K562 (cell line): Measurements from ENCODE around the gene KRTAP3-2. TPM values are rescaled to one million over a fixed set of nuclear protein-coding genes. Genes with fewer than 3 reads are reported as not detected.

ENCODE experiments used
- ATAC-seq: fragments of 200-7000 bp; cut with Tn5 transposase; 3 replicates; pipeline ENCODE4 v1.9.1; 2020; ENCODE audit warnings: moderate library complexity
- BruUV-seq: library from RNA; stranded (reverse); fragments of 400-500 nt; replicated peaks from 2 replicates; lab custom pipeline; 2021; lab: Mats Ljungman, UMichigan
- CTCF ChIA-PET: fragments of 300-600 bp; formaldehyde crosslinking; extraction: SDS; loops from one replicate; lab custom pipeline; 2021; ENCODE audit warnings: low intra/inter-chr PET ratio; lab: Yijun Ruan, JAX
- POLR2A ChIA-PET: fragments of 300-600, 350-650 bp; sonication (Branson Sonifier 250); formaldehyde crosslinking; extraction: SDS; loops from one replicate; lab custom pipeline; 2021; ENCODE audit warnings: antibody characterized with exemption, inconsistent platforms; lab: Yijun Ruan, JAX
- DNase-seq, 4 experiments: peaks; one replicate each; pipeline versions ENCODE4 v3.0.0 to v3.0.0-alpha.2; 2011 to 2018; ENCODE audit warnings: low spot score in 3 of 4, mixed read lengths in 3 of 4; ENCODE audit errors: extremely low read depth in 1 of 4
- FAIRE-seq: peaks from 2 replicates; lab custom pipeline; 2011; peaks lifted over from hg19 to GRCh38; lab: Jason Lieb, UNC
- H2AFZ ChIP-seq: 2 replicates; pipeline ENCODE4 v1.6.0; 2011; ENCODE audit warnings: low read depth, low read length, control low read depth, inconsistent platforms
- H3K27ac ChIP-seq: fragments of 200-600 bp; 3 replicates; pipeline ENCODE4 v1.8.0; 2011; ENCODE audit warnings: low read depth, mild to moderate bottlenecking, control low read depth, inconsistent platforms, low read length, moderate library complexity, mixed read lengths; ENCODE audit errors: extremely low read depth
- H3K27me3 ChIP-seq, 2 experiments: fragments of 300-600 bp in 1 of 2; 2 replicates in 1 of 2; 3 replicates in 1 of 2; pipeline versions ENCODE4 v1.6.0 to v1.8.0; 2011; ENCODE audit warnings: inconsistent platforms in 2 of 2, low read length in 2 of 2, mild to moderate bottlenecking in 1 of 2, mixed read lengths in 1 of 2, moderate library complexity in 1 of 2; ENCODE audit not compliant: control insufficient read depth in 2 of 2, insufficient read depth in 2 of 2
- H3K36me3 ChIP-seq: fragments of 300-600 bp; 3 replicates; pipeline ENCODE4 v1.8.0; 2011; ENCODE audit warnings: mild to moderate bottlenecking, low read length, inconsistent platforms; ENCODE audit not compliant: control insufficient read depth, insufficient read depth
- H3K4me1 ChIP-seq, 2 experiments: fragments of 200-600 bp in 1 of 2; replicated peaks in 1 of 2; 2 replicates in 1 of 2; 3 replicates in 1 of 2; pipeline versions ENCODE4 v1.5.1 to v1.8.0; 2011; ENCODE audit warnings: inconsistent platforms in 2 of 2, low read length in 2 of 2, mild to moderate bottlenecking in 1 of 2, mixed read lengths in 1 of 2, moderate library complexity in 1 of 2; ENCODE audit not compliant: control insufficient read depth in 2 of 2, insufficient read depth in 2 of 2
- H3K4me2 ChIP-seq: 2 replicates; pipeline ENCODE4 v1.6.1; 2011; ENCODE audit warnings: low read length, control low read depth, inconsistent platforms, mixed read lengths; ENCODE audit not compliant: insufficient read depth
- H3K4me3 ChIP-seq: fragments of 200-600 bp; sonication (generic), shearing (Covaris generic); 2 replicates; pipeline ENCODE4 v1.5.1; 2016; ENCODE audit warnings: control low read depth, inconsistent platforms
- H3K79me2 ChIP-seq: fragments of 200-600 bp; 3 replicates; pipeline ENCODE4 v1.8.0; 2011; ENCODE audit warnings: low read length, inconsistent platforms; ENCODE audit not compliant: control insufficient read depth, insufficient read depth
- H3K9ac ChIP-seq, 2 experiments: 2 replicates each; pipeline versions ENCODE4 v1.6.0 to v1.6.1; 2011; ENCODE audit warnings: low read depth in 2 of 2, low read length in 2 of 2, control low read depth in 1 of 2, inconsistent platforms in 1 of 2, mild to moderate bottlenecking in 1 of 2, mixed read lengths in 1 of 2; ENCODE audit not compliant: insufficient read depth in 1 of 2
- H3K9me1 ChIP-seq: one replicate; pipeline ENCODE4 v1.6.0; 2011; ENCODE audit warnings: inconsistent platforms, mild to moderate bottlenecking, low read length, moderate library complexity; ENCODE audit not compliant: control insufficient read depth, insufficient read depth
- H3K9me3 ChIP-seq: replicated peaks from 2 replicates; pipeline ENCODE4 v1.5.1; 2011; ENCODE audit warnings: low read depth, low read length, inconsistent platforms; ENCODE audit not compliant: control insufficient read depth, insufficient read depth
- H4K20me1 ChIP-seq: replicated peaks from 2 replicates; pipeline ENCODE4 v1.6.1; 2011; ENCODE audit warnings: low read length, inconsistent platforms, mixed read lengths; ENCODE audit not compliant: control insufficient read depth, insufficient read depth
- ATF7 ChIP-seq: fragments of 450-650 bp; IDR thresholded peaks from 2 replicates; pipeline ENCODE4 v1.7.1; 2014; ENCODE audit warnings: mild to moderate bottlenecking, moderate library complexity
- BDP1 ChIP-seq: IDR thresholded peaks from 3 replicates; pipeline ENCODE4 v1.6.1; 2011; ENCODE audit not compliant: insufficient read length, insufficient read depth
- BRCA1 ChIP-seq, 2 experiments: fragments of 450-650 bp in 1 of 2; sonication (generic) in 1 of 2; formaldehyde crosslinking in 1 of 2; IDR thresholded peaks; 2 replicates each; pipeline versions ENCODE4 v1.5.0 to v1.6.1; 2017 to 2020; ENCODE audit warnings: mild to moderate bottlenecking in 1 of 2, missing genetic modification reagents in 1 of 2
- CBX1 ChIP-seq: sonication (generic); IDR thresholded peaks from 2 replicates; pipeline ENCODE4 v1.6.1; 2016; ENCODE audit warnings: antibody characterized with exemption, low read depth, mild to moderate bottlenecking
- CHD2 ChIP-seq: IDR thresholded peaks from 2 replicates; pipeline ENCODE4 v1.6.1; 2011; ENCODE audit warnings: low read depth, low read length
- E2F3 ChIP-seq: fragments of 250-450 bp; sonication (Bioruptor Pico); IDR thresholded peaks from 2 replicates; pipeline ENCODE4 v1.4.0; 2020; ENCODE audit warnings: mild to moderate bottlenecking
- FOXA3 ChIP-seq, 2 experiments: fragments of 450-650 bp in 1 of 2; sonication (generic) in 1 of 2; formaldehyde crosslinking; IDR thresholded peaks in 1 of 2; conservative IDR thresholded peaks in 1 of 2; 2 replicates each; pipeline versions ENCODE4 v1.4.0 to v1.8.0; 2020 to 2022; ENCODE audit warnings: mild to moderate bottlenecking in 2 of 2, missing genetic modification reagents in 1 of 2
- FUS ChIP-seq: fragments of 200-400 bp; formaldehyde crosslinking; optimal IDR thresholded peaks from 2 replicates; pipeline ENCODE3; 2017; ENCODE audit warnings: low read depth, low read length
- KDM4B ChIP-seq, 2 experiments: fragments of 450-650 bp in 1 of 2; sonication (generic) in 1 of 2; IDR thresholded peaks; 2 replicates each; pipeline ENCODE4 v1.6.1; 2016 to 2017; ENCODE audit warnings: borderline replicate concordance in 2 of 2, antibody characterized with exemption in 1 of 2, low read depth in 1 of 2, mild to moderate bottlenecking in 1 of 2
- MEIS2 ChIP-seq: fragments of 450-650 bp; IDR thresholded peaks from 2 replicates; pipeline ENCODE4 v1.6.1; 2014; ENCODE audit warnings: mild to moderate bottlenecking; ENCODE audit not compliant: partially characterized antibody
- NFIC ChIP-seq: fragments of 450-650 bp; IDR thresholded peaks from 2 replicates; pipeline ENCODE4 v1.6.1; 2017; ENCODE audit warnings: mild to moderate bottlenecking, inconsistent platforms
- NFIX ChIP-seq: fragments of 250-450 bp; sonication (Bioruptor Pico); IDR thresholded peaks from 2 replicates; pipeline ENCODE4 v1.4.0; 2020; ENCODE audit warnings: low read depth, mild to moderate bottlenecking, moderate library complexity
- SMARCB1 ChIP-seq: IDR thresholded peaks from 2 replicates; pipeline ENCODE4 v1.6.1; 2011; ENCODE audit warnings: improper control_type of control experiment, low read depth; ENCODE audit not compliant: insufficient read length
- U2AF1 ChIP-seq: fragments of 200-400 bp; formaldehyde crosslinking; optimal IDR thresholded peaks from 2 replicates; pipeline ENCODE3; 2017; ENCODE audit warnings: mild to moderate bottlenecking, low read depth, low read length, moderate library complexity
- ZBTB7A ChIP-seq: IDR thresholded peaks from 2 replicates; pipeline ENCODE4 v1.6.1; 2011; ENCODE audit warnings: low read depth, mild to moderate bottlenecking, low read length, moderate library complexity, borderline replicate concordance; ENCODE audit not compliant: control insufficient read depth
- ZNF561 ChIP-seq: fragments of 450-650 bp; formaldehyde crosslinking; conservative IDR thresholded peaks from 2 replicates; pipeline ENCODE4 v1.4.0; 2020; ENCODE audit warnings: mild to moderate bottlenecking, moderate library complexity
- WGBS: fragments of 100-300 bp; shearing (Covaris generic); methylation state at CpG from one replicate; pipeline ENCODE4 v1.1.6; 2016; ENCODE audit warnings: low coverage, mixed read lengths; ENCODE audit not compliant: insufficient coverage; ENCODE audit errors: missing lambda C conversion rate; 5-methylcytosine and 5-hydroxymethylcytosine counted together
- in situ Hi-C: fragments of 300-500 bp; cut with MboI; formaldehyde crosslinking; loops from 4 replicates; pipeline ENCODE4 v1.15.0; 2018; ENCODE audit warnings: inconsistent platforms, mixed read lengths
- intact Hi-C: fragments of 100-400 bp; cut with micrococcal nuclease; formaldehyde crosslinking; loops from 2 replicates; pipeline ENCODE4 v1.14.2; 2022
- polyA plus RNA-seq, 8 experiments: library from polyadenylated mRNA; depleted of rRNA in 4 of 8; stranded (reverse) in 5 of 8; unstranded in 3 of 8; fragments of >200 nt; fragmentation: Nextera tagmentation in 2 of 8; fragmentation: Illumina TruSeq in 1 of 8; extraction: Ambion mirVana in 2 of 8; extraction: Trizol in 1 of 8; gene quantifications; 2 replicates each; pipeline versions ENCODE4 v1.2.1 to v1.2.3, GENCODE V29; 2011 to 2014; ENCODE audit warnings: inconsistent platforms in 1 of 8, missing spikeins in 1 of 8
- total RNA-seq, 7 experiments: library from RNA; depleted of rRNA in 6 of 7; stranded (reverse); fragments of >200 nt in 6 of 7; fragmentation: Illumina TruSeq in 2 of 7; extraction: Trizol in 2 of 7; gene quantifications; 2 replicates each; pipeline versions ENCODE4 v1.2.1 to v1.2.3, GENCODE V29; 2011 to 2021; ENCODE audit warnings: low replicate concordance in 1 of 7
- TF ChIP-seq, protein P1 (sequence below): fragments of 450-650 bp; IDR thresholded peaks from 2 replicates; pipeline ENCODE4 v1.6.1; 2016
- TF ChIP-seq, protein P2 (sequence below): fragments of 250-450 bp; sonication (Bioruptor Pico); IDR thresholded peaks from 2 replicates; pipeline ENCODE4 v1.8.0; 2022; ENCODE audit warnings: moderate library complexity, mild to moderate bottlenecking, inconsistent platforms

The KRTAP3-2 gene
- total and polyA plus RNA-seq, 9 of the 15 experiments (the other 6 are each of a cell fraction or from before 2014, with no cell fraction given) = not detected

DNA sequence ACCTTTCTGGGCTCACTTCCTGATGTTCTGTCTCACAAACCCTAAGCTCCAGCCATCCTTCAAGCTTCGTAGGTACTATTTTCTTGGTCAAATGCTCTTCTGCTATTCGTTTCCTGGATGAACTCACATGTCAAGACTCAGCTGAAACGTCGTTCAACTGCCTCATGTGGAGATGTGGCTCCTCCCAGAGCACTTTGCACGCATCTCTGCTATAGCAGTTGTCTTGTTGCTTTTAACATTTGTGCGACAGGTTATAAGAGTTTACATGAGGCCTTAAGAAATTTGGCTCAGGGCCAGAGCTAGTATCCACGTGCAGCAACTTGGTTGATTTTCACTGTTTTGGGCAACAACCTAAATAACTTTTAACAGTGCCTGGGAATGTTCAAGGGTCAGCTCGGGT is 12.8 kb downstream of the KRTAP3-2 start:
- intact Hi-C loops = no loop called here

DNA sequence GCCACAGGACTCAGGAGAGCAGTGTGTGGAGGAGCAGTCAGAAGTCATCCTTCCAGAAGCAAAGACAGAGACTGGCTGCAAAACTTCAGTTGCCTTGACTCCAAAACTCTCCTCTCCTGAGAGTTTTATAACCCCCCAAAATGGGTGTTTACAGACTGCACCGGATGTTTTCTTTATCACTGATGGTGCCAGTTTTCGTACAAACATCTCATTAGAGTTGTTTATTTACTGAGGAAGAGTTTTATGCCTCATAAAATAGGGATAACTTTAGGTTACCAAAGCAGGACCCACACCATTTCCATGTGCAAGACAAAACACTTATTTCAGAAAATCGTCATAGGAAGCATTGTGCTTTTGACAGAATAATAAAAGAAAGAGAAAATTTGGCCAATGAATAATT is 15.5 kb downstream of the KRTAP3-2 start, which contains the start of gene KRT40:
TSS of gene KRT40 (minus strand) at position 101 of the 400 bp plus-strand sequence. CDS start at position 48, 53 bp downstream.
- Histone ChIP-seq H3K9me3 (no peaks in the 10 kb centered on the region), H3K4me2 (no peak within 1 kb of the TSS), H3K79me2 (no peaks in the 10 kb centered on the region), H3K36me3 (no peaks in the 10 kb centered on the region), H3K9me1 (peaks cover 4% of the 10 kb centered on the region), H4K20me1 (no peaks in the 10 kb centered on the region), H2AFZ (no peak within 1 kb of the TSS), H3K4me1 (no peaks in the 10 kb centered on the region; a peak in 1 of 5 replicates), H3K9ac (no peak within 1 kb of the TSS), H3K4me3 (no peak within 1 kb of the TSS), H3K27me3 (peaks cover 3 to 26% of the 10 kb centered on the region in 2 experiments; a peak in 4 of 5 replicates), H3K27ac (no peak within 1 kb of the TSS)
- DNase-seq (no peak), FAIRE-seq (no peak), ATAC-seq (no peak)
- intact Hi-C loops = no loop called here
- WGBS = 0% methylated on average over 3 of the region's 3 CpGs
- POLR2A ChIA-PET = interaction anchor here (1.6 kb wide), 1 partner anchor 11 kb away, joined by 3 read pairs; no protein-coding TSS in a partner anchor
- no TSS peak for BruUV-seq
- CTCF ChIA-PET = no interaction called here
- in situ Hi-C loops = no loop called here
- no peak for TF ChIP-seq CHD2
- TF ChIP-seq ATF7 = no peak
- TF ChIP-seq BRCA1 (IDR thresholded peaks at IDR 0.05) = no peak
- TF ChIP-seq BRCA1 (CRISPR knock-in tag; IDR thresholded peaks at IDR 0.05) = no peak
- no peak for TF ChIP-seq E2F3 (CRISPR knock-in tag)
- no peak for TF ChIP-seq CBX1
- no peak for TF ChIP-seq SMARCB1
- TF ChIP-seq, protein P1, sequence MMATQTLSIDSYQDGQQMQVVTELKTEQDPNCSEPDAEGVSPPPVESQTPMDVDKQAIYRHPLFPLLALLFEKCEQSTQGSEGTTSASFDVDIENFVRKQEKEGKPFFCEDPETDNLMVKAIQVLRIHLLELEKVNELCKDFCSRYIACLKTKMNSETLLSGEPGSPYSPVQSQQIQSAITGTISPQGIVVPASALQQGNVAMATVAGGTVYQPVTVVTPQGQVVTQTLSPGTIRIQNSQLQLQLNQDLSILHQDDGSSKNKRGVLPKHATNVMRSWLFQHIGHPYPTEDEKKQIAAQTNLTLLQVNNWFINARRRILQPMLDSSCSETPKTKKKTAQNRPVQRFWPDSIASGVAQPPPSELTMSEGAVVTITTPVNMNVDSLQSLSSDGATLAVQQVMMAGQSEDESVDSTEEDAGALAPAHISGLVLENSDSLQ = no peak
- TF ChIP-seq KDM4B (IDR thresholded peaks at IDR 0.05; ENCODE audit: borderline replicate concordance in 2 of 2, low read depth in 1 of 2) = no peak
- no peak for TF ChIP-seq ZNF561 (CRISPR knock-in tag)
- no peak for TF ChIP-seq MEIS2
- TF ChIP-seq FUS = no peak

More for the DNA sequence above, 12.8 kb downstream of the KRTAP3-2 start:
- DNase-seq = no peak
- POLR2A ChIA-PET = interaction anchor here (1.0 kb wide), 1 partner anchor 8 kb away, joined by 3 read pairs; no protein-coding TSS in a partner anchor
- no peak for ATAC-seq
- no peaks in the 10 kb centered on the region for H4K20me1 ChIP-seq
- under 1% methylated on average over 8 of the region's 8 CpGs for WGBS
- in situ Hi-C loops = no loop called here
- H3K9me1 ChIP-seq = no peaks in the 10 kb centered on the region
- CTCF ChIA-PET = no interaction called here
- H3K4me1 ChIP-seq = no peaks in the 10 kb centered on the region
- H2AFZ ChIP-seq = no peak overlapping the region
- no peaks in the 10 kb centered on the region for H3K36me3 ChIP-seq
- no peaks in the 10 kb centered on the region for H3K79me2 ChIP-seq
- BruUV-seq = no TSS peak
- no peak overlapping the region for H3K4me3 ChIP-seq
- no peak overlapping the region for H3K9ac ChIP-seq
- H3K27ac ChIP-seq = no peak overlapping the region
- H3K27me3 ChIP-seq = peaks cover 0 to 15% of the 10 kb centered on the region in 2 experiments; a peak in 3 of 5 replicates
- peak; percentile 57 for FAIRE-seq
- peak; percentile 88 for TF ChIP-seq NFIC
- no peak for TF ChIP-seq ZBTB7A
- TF ChIP-seq NFIX (CRISPR knock-in tag) = peak; percentile 49
- TF ChIP-seq BDP1 = no peak
- TF ChIP-seq FOXA3 (CRISPR knock-in tag; conservative IDR thresholded peaks at IDR 0.05 in 1 of 2, IDR thresholded peaks at IDR 0.05 in 1 of 2) = no peak
- no peak for TF ChIP-seq U2AF1
- TF ChIP-seq, protein P2, sequence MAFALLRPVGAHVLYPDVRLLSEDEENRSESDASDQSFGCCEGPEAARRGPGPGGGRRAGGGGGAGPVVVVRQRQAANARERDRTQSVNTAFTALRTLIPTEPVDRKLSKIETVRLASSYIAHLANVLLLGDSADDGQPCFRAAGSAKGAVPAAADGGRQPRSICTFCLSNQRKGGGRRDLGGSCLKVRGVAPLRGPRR (CRISPR knock-in tag) = no peak
- H3K9me3 ChIP-seq = no peaks in the 10 kb centered on the region
- H3K4me2 ChIP-seq = no peak overlapping the region
